ENCODE data around the gene METTL2B.
A peak's percentile ranks its signal among the peaks of the same experiment; 100 is the strongest.
"Not testable (repeated sequence)": the region's sequence is repeated elsewhere in the genome, so short reads cannot be mapped to it uniquely, and the experiment has no call there.

The METTL2B gene

DNA sequence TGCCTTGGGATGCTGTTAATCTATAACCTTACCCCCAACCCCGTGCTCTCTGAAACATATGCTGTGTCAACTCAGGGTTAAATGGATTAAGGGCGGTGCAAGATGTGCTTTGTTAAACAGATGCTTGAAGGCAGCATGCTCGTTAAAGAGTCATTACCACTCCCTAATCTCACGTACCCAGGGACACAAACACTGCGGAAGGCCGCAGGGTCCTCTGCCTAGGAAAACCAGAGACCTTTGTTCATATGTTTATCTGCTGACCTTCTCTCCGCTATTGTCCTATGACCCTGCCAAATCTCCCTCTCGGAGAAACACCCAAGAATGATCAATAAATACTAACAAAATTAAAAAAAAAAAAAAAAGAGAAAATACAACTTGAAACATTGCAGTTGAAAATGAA lies 12.6 kb upstream of the METTL2B start:
- H3K9me3 ChIP-seq; H3K27me3 ChIP-seq (ENCODE audit: low read depth); H3K36me3 ChIP-seq (replicated peaks); H3K4me1 ChIP-seq; H3K4me3 ChIP-seq; in situ Hi-C loops (cut with MboI; ENCODE audit: low sequenced_read_pairs): not testable (repeated sequence)
- peak; percentile 35 to 53 for DNase-seq (ENCODE audit: low spot score in 2 of 2)

- H3K4me3 ChIP-seq; H3K36me3 ChIP-seq (replicated peaks); in situ Hi-C loops (cut with MboI; ENCODE audit: low sequenced_read_pairs); H3K4me1 ChIP-seq; DNase-seq (ENCODE audit: low spot score in 2 of 2); H3K27me3 ChIP-seq (ENCODE audit: low read depth); H3K9me3 ChIP-seq: not testable (repeated sequence)
Measured at GRCh38 chr7:128466871-128467270, 9.7 kb upstream of the METTL2B start.

DNA sequence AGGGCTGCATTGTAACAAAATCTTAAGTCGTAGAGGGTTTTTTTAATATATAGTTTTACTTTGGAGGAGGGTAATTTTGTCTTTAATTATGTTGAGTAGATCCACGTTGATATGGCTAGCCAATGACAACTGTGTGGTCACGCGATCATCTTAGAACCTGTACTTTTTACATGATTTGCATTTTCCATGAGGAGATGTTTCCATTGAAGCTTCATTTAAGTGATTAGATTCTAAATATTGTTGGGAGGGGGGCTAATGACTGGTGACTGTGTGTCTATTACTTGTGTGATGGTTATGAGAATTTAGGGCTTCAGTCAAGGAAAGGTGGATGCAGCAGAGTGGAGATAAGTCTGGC lies 765 bp downstream of the METTL2B start:
- H3K4me3 ChIP-seq = peak overlapping the region; percentile 97
- H3K4me1 ChIP-seq = peaks cover 11% of the 10 kb centered on the region
- H3K9me3 ChIP-seq; in situ Hi-C loops (cut with MboI; ENCODE audit: low sequenced_read_pairs); H3K27me3 ChIP-seq (ENCODE audit: low read depth); DNase-seq (ENCODE audit: low spot score in 2 of 2): not testable (repeated sequence)
- peaks cover 13% of the 10 kb centered on the region for H3K36me3 ChIP-seq (replicated peaks)

- in situ Hi-C loops (cut with MboI; ENCODE audit: low sequenced_read_pairs); DNase-seq (ENCODE audit: low spot score in 2 of 2); H3K27me3 ChIP-seq (ENCODE audit: low read depth); H3K4me3 ChIP-seq; H3K9me3 ChIP-seq: not testable (repeated sequence)
- Histone ChIP-seq H3K36me3 (replicated peaks) (peaks cover 21% of the 10 kb centered on the region), H3K4me1 (peaks cover 11% of the 10 kb centered on the region)
Measured at GRCh38 chr7:128479082-128479481, 2.5 kb downstream of the METTL2B start.

GRCh38 chr7:128488134-128488533 lies 11.6 kb downstream of the METTL2B start:
- DNase-seq (ENCODE audit: low spot score in 2 of 2); H3K27me3 ChIP-seq (ENCODE audit: low read depth); H3K4me3 ChIP-seq; in situ Hi-C loops (cut with MboI; ENCODE audit: low sequenced_read_pairs); H3K9me3 ChIP-seq; H3K4me1 ChIP-seq: not testable (repeated sequence)
- peaks cover 17% of the 10 kb centered on the region for H3K36me3 ChIP-seq (replicated peaks)

GRCh38 chr7:128497405-128497804 lies 20.9 kb downstream of the METTL2B start:
- H3K4me3 ChIP-seq = no peak overlapping the region
- H3K4me1 ChIP-seq = no peaks in the 10 kb centered on the region
- no peaks in the 10 kb centered on the region for H3K9me3 ChIP-seq
- no peak for DNase-seq (ENCODE audit: low spot score in 2 of 2)
- H3K27me3 ChIP-seq (ENCODE audit: low read depth) = no peaks in the 10 kb centered on the region
- peaks cover 16% of the 10 kb centered on the region for H3K36me3 ChIP-seq (replicated peaks)
- in situ Hi-C loops (cut with MboI; ENCODE audit: low sequenced_read_pairs) = no loop called here

DNA sequence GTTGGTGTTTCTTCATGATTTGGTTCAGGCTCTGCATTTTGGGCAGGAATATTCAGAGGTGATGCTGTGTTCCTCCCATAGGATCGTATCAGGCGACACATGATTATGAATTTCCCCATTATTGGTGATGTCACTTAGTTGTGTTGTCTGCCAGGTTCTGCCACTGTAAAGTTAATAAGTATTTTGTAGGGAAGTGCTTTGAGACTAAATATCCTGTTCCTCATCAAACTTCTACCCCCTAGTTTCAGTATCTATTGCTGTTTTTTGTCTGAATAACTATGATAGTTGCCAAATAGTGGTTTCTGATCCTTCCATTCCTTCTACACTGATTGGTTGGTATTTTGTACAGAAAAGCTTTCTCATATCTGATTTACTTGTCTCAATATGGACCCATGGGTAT lies 28.9 kb downstream of the METTL2B start:
- H3K36me3 ChIP-seq (replicated peaks); H3K4me1 ChIP-seq; H3K4me3 ChIP-seq; in situ Hi-C loops (cut with MboI; ENCODE audit: low sequenced_read_pairs); H3K9me3 ChIP-seq; DNase-seq (ENCODE audit: low spot score in 2 of 2); H3K27me3 ChIP-seq (ENCODE audit: low read depth): not testable (repeated sequence)

DNA sequence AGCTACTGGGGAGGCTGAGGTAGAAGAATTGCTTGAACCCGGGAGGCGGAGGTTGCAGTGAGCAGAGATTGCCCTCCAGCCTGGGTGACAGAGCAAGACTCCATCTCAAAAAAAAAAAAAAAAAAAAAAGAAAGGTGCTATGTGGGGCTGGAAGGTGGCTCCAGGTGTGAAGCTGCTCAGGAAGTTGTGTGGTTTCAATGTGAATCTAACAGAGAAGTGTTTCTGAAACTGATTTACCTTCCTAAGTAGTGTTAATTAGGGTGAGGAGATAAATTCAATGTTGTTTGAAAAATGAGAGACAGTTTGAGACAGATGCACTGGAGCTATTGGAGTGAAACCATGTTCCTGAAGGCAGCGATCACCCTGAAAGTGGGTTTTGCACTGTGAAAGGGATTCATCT lies 30.3 kb downstream of the METTL2B start:
- H3K4me3 ChIP-seq; in situ Hi-C loops (cut with MboI; ENCODE audit: low sequenced_read_pairs); H3K4me1 ChIP-seq; H3K27me3 ChIP-seq (ENCODE audit: low read depth); H3K36me3 ChIP-seq (replicated peaks); H3K9me3 ChIP-seq; DNase-seq (ENCODE audit: low spot score in 2 of 2): not testable (repeated sequence)

DNA sequence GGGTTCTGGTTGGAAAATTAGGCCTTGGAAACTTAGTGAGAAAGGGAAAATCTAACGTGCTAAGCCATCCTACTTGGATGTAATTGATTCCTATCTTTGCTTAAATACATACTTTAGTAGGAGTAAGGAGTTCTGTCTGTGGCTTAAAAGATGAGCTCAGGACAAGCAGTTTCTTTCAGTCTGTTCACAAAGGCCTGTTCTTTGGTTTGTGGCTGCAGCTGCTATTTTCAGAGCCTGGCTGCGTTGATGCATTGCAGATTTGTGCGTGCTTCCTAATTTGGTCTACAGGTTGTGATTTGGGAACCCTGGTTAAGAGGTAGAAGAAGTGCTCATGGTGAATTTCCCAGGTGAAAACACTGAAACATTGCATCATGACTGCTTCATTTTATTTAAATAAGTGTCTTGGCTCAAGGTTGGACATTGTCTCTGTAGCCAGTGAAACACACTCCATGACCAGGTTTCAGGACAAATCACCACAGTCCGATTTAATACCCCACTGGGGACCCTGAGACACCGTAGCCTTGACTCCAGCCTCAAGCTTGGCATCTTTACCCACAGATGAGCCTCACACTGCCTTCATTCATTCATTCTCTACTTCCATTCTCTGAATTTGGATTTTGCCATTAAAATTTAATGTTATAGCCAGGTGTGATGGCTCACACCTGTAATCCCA lies 30.9 kb downstream of the METTL2B start:
- H3K36me3 ChIP-seq (replicated peaks); H3K4me3 ChIP-seq; H3K9me3 ChIP-seq; H3K4me1 ChIP-seq; DNase-seq (ENCODE audit: low spot score in 2 of 2); in situ Hi-C loops (cut with MboI; ENCODE audit: low sequenced_read_pairs); H3K27me3 ChIP-seq (ENCODE audit: low read depth): not testable (repeated sequence)

GRCh38 chr7:128511692-128512091 lies 35.1 kb downstream of the METTL2B start:
- H3K27me3 ChIP-seq (ENCODE audit: low read depth); in situ Hi-C loops (cut with MboI; ENCODE audit: low sequenced_read_pairs); H3K4me1 ChIP-seq; DNase-seq (ENCODE audit: low spot score in 2 of 2); H3K9me3 ChIP-seq; H3K4me3 ChIP-seq; H3K36me3 ChIP-seq (replicated peaks): not testable (repeated sequence)

DNA sequence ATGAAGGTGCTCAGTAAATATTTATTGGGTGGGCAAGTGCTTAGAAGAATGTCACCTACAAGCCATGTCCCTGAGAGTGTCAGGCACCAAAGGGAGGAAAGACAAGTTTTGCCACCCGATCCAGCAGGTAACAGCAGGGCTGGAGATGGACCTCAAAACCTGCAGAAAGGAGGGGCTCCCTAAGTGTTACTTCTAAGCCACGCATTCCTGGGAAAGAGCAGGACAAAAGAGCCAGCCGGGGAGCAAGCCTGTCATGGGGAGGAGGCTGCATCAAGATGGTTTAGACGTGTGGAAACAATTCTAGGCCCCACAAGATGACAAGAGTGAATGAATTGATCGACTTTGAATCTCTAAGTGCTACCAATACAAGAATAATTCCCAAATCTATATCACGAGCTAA lies 38.7 kb downstream of the METTL2B start:
- H3K4me1 ChIP-seq; in situ Hi-C loops (cut with MboI; ENCODE audit: low sequenced_read_pairs); H3K9me3 ChIP-seq; H3K4me3 ChIP-seq; H3K27me3 ChIP-seq (ENCODE audit: low read depth); DNase-seq (ENCODE audit: low spot score in 2 of 2); H3K36me3 ChIP-seq (replicated peaks): not testable (repeated sequence)

DNA sequence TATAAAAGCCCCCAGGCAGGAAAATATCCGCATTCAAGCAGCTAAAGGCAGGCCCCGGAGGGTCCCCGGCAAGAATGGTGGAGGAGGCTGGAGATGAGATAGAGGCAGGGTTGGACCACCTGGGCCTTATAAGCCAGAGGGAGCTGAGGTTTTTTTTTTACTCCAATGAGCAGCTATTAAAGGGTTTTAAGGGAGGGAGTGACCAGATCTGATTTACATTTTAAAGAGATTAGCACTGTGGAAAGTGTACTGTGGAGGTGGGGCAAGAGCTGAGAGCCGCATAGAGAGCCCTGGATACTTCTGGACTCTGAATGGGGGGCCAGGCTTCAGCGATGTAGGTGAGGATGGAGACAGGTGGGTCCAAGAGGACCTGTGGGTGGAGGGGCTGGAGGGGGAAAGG lies 40.5 kb downstream of the METTL2B start:
- H3K9me3 ChIP-seq; H3K36me3 ChIP-seq (replicated peaks); H3K4me1 ChIP-seq; H3K27me3 ChIP-seq (ENCODE audit: low read depth); H3K4me3 ChIP-seq; in situ Hi-C loops (cut with MboI; ENCODE audit: low sequenced_read_pairs): not testable (repeated sequence)
- DNase-seq (ENCODE audit: low spot score in 2 of 2) = peak; percentile 42 to 52

- H3K9me3 ChIP-seq; in situ Hi-C loops (cut with MboI; ENCODE audit: low sequenced_read_pairs); H3K4me3 ChIP-seq; H3K4me1 ChIP-seq; H3K27me3 ChIP-seq (ENCODE audit: low read depth); H3K36me3 ChIP-seq (replicated peaks): not testable (repeated sequence)
- DNase-seq (ENCODE audit: low spot score in 2 of 2) = peak; percentile 31 to 84
Measured at GRCh38 chr7:128523226-128523931, 46.8 kb downstream of the METTL2B start.

DNA sequence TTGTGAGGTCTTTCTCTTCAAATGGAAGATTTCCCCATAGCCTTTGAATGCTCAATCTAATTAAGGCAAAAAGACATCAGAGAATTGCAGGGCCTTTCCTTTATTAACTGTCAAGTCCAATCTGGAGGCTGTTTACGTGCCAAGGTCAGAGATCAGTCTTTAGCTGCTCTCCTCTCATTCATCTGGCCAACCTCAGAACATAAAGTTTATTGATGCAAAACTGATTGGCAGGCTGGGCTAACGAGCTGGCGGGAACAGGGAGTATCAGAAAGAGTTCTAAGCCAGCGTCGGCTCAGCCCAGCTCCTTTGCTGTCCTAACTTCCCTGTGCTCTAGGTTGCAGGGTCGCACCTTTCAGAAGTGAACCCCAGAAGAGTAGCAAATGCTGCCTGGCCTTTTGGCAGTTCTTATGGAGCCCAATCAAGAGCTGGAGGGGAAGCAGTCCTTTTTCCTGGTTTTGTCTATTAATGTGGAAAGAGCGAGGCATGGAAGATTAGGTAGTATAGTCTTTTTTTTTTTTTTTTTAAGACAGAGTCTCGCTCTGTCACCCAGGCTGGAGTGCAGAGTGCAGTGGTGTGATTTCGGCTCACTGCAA lies 47.5 kb downstream of the METTL2B start:
- H3K36me3 ChIP-seq (replicated peaks); H3K4me3 ChIP-seq; DNase-seq (ENCODE audit: low spot score in 2 of 2); H3K4me1 ChIP-seq; H3K27me3 ChIP-seq (ENCODE audit: low read depth); in situ Hi-C loops (cut with MboI; ENCODE audit: low sequenced_read_pairs); H3K9me3 ChIP-seq: not testable (repeated sequence)

Data from HAP-1 (cell line).